ENCODE data around the gene GIPC2. TPM values are rescaled to one million over a fixed set of nuclear protein-coding genes. Genes with fewer than 3 reads are reported as not detected.

Gene GIPC2
- total RNA-seq, 2 experiments from 2014 or later = 0.18 to 0.41 TPM

DNA sequence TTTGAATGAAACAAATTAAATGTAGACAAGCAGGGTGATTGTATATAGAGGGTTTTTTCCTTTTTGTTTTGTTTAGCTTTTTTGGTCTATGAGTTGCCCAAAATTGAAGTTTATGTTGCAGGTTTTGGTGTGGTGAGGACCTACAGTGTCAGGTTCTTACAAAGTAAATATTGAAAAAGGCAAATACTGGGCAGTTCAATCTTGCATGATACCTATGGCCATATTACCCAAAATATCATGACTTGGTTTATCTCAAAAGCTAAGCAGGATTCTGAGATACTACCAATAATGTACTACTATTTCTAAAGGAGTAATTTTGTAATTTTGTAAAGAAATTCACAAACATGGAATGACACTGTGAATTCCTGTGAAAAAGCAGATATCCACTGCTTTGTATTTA is 39.2 kb upstream of the GIPC2 start:
- intact Hi-C loops (cut with micrococcal nuclease) = no loop called here
- ChIA-PET CTCF (interaction anchor here (1.0 to 2.8 kb wide), 2 partner anchors 14 to 26 kb away, joined by 3 to 17 read pairs; no protein-coding TSS in a partner anchor), POLR2A (interaction anchor here (1.5 to 9.3 kb wide), 4 partner anchors 17 to 104 kb away, joined by 5 to 203 read pairs (median 30); partner anchors contain the start of genes FUBP1 and GIPC2)
- ATAC-seq = no peak
- Mint-ChIP-seq H3K36me3 (ENCODE audit: low read depth) (peaks cover 4% of the 10 kb centered on the region), H3K9me3 (no peaks in the 10 kb centered on the region), H3K4me1 (ENCODE audit: low read depth) (peaks cover 48% of the 10 kb centered on the region), H3K27ac (no peak overlapping the region), H3K4me3 (peak overlapping the region; percentile 85), H3K27me3 (peaks cover 2% of the 10 kb centered on the region)
- no peak for DNase-seq
- TF ChIP-seq, protein P1, sequence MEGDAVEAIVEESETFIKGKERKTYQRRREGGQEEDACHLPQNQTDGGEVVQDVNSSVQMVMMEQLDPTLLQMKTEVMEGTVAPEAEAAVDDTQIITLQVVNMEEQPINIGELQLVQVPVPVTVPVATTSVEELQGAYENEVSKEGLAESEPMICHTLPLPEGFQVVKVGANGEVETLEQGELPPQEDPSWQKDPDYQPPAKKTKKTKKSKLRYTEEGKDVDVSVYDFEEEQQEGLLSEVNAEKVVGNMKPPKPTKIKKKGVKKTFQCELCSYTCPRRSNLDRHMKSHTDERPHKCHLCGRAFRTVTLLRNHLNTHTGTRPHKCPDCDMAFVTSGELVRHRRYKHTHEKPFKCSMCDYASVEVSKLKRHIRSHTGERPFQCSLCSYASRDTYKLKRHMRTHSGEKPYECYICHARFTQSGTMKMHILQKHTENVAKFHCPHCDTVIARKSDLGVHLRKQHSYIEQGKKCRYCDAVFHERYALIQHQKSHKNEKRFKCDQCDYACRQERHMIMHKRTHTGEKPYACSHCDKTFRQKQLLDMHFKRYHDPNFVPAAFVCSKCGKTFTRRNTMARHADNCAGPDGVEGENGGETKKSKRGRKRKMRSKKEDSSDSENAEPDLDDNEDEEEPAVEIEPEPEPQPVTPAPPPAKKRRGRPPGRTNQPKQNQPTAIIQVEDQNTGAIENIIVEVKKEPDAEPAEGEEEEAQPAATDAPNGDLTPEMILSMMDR (IDR thresholded peaks at IDR 0.05) = no peak

DNA sequence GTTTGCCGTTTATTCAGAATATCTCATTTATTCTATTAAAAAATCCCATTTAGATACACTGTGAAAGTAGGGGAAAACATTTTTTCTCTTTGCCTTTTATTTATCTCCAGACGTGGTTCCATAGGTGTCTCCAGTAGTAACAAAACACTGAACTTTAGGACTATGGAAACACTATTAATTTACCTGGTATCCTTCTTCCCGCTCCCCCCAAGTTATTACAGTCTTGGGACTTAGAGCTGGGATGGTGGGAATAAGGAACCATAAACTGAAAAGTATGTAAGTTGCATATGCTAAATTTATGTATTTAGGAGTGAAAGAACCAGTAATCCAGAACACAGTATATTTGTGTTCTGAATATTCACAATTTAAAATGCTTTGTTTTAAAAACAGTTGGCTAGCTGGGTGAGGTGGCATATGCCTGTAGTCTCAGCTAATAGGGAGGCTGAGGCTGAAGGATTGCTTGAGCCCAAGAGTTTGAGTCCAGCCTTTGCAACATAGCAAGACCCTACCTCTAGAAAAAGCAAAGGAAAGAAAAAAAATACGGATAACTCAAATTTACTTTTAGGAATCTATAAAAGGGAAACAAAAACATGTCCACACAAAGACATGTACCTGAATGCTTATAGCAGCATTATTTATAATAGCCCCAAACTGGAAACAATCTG is 38.0 kb upstream of the GIPC2 start:
- Mint-ChIP-seq H3K4me1 (ENCODE audit: low read depth) (peaks cover 43% of the 10 kb centered on the region), H3K27me3 (peaks cover 2% of the 10 kb centered on the region), H3K4me3 (no peak overlapping the region), H3K36me3 (ENCODE audit: low read depth) (peaks cover 4% of the 10 kb centered on the region), H3K9me3 (no peaks in the 10 kb centered on the region), H3K27ac (no peak overlapping the region)
- intact Hi-C loops (cut with micrococcal nuclease) = no loop called here
- ChIA-PET CTCF (no interaction called here), POLR2A (interaction anchor here (9.3 kb wide), 1 partner anchor 28 kb away, joined by 203 read pairs; the partner anchor contains the start of gene FUBP1)
- TF ChIP-seq, protein P1 (IDR thresholded peaks at IDR 0.05) = no peak
- DNase-seq = no peak
- ATAC-seq = no peak

DNA sequence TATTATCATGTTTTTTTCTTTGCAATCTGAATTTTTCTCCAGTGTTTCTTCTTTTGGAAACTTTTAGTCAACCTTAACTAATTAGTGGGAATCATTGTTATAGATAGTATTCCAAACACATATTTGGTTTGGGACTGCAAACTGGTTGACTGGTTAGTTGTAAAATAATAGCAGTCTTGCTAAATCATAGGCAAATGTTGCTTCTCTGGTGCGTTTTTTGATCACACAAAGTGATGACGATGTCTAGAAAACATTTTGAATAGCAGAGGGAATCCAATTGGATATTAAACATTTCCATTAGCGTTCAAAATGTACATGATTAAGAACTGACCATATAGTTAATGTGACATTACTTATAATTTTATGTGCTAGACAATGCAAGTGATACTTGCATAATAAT is 36.5 kb upstream of the GIPC2 start:
- no peak overlapping the region for H3K27ac Mint-ChIP-seq
- H3K27me3 Mint-ChIP-seq = peaks cover 2% of the 10 kb centered on the region
- H3K36me3 Mint-ChIP-seq (ENCODE audit: low read depth) = peaks cover 9% of the 10 kb centered on the region
- ATAC-seq (no peak), DNase-seq (no peak)
- H3K9me3 Mint-ChIP-seq = no peaks in the 10 kb centered on the region
- peaks cover 34% of the 10 kb centered on the region for H3K4me1 Mint-ChIP-seq (ENCODE audit: low read depth)
- no peak overlapping the region for H3K4me3 Mint-ChIP-seq
- POLR2A ChIA-PET = interaction anchor here (9.3 kb wide), 1 partner anchor 29 kb away, joined by 203 read pairs; the partner anchor contains the start of gene FUBP1
- TF ChIP-seq, protein P1 (IDR thresholded peaks at IDR 0.05) = no peak
- CTCF ChIA-PET = interaction anchor here (1.0 kb wide), 1 partner anchor 105 kb away, joined by 3 read pairs; no protein-coding TSS in a partner anchor
- intact Hi-C loops (cut with micrococcal nuclease) = no loop called here

DNA sequence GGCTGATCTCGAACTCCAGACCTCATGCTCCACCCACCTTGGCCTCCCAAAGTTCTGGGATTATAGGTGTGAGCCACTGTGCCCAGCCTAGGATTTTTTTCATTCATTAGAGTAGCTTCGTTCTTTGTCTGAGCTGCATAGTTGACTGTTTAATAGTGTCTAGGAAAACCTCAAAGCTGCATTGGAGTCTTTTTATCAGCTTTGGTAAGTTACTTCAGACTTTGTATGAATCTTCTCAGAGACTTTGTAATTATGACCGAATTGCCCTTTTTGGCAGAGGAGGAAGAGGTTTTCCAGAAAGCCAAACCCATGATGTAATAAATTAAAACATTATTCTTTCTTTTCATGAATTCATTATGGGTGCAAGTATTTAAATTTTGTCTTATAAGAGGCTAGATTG is 35.9 kb upstream of the GIPC2 start:
- H3K27ac Mint-ChIP-seq = no peak overlapping the region
- CTCF ChIA-PET = interaction anchor here (1.0 to 1.2 kb wide), 2 partner anchors 19 to 104 kb away, joined by 3 read pairs; no protein-coding TSS in a partner anchor

More for the DNA sequence above, 35.9 kb upstream of the GIPC2 start:
- ATAC-seq (no peak), DNase-seq (no peak)
- intact Hi-C loops (cut with micrococcal nuclease) = no loop called here
- POLR2A ChIA-PET = interaction anchor here (1.0 kb wide), 1 partner anchor 31 kb away, joined by 3 read pairs; the partner anchor contains the start of gene FUBP1
- H3K9me3 Mint-ChIP-seq = no peaks in the 10 kb centered on the region
- TF ChIP-seq, protein P1 (IDR thresholded peaks at IDR 0.05) = no peak
- peaks cover 6% of the 10 kb centered on the region for H3K36me3 Mint-ChIP-seq (ENCODE audit: low read depth)
- no peaks in the 10 kb centered on the region for H3K27me3 Mint-ChIP-seq
- H3K4me3 Mint-ChIP-seq = no peak overlapping the region
- H3K4me1 Mint-ChIP-seq (ENCODE audit: low read depth) = peaks cover 30% of the 10 kb centered on the region
